GM21360 (cell line): ENCODE data around the gene CNOT1.
"Not testable (repeated sequence)": the region's sequence is repeated elsewhere in the genome, so short reads cannot be mapped to it uniquely, and the experiment has no call there.

Experiments used
- ATAC-seq: cut with Tn5 transposase; IDR thresholded peaks from one replicate; pipeline ENCODE4 v1.9.1; 2021; ENCODE audit warnings: mild to moderate bottlenecking, moderate library complexity; ENCODE audit not compliant: unreplicated experiment

CNOT1 gene

DNA sequence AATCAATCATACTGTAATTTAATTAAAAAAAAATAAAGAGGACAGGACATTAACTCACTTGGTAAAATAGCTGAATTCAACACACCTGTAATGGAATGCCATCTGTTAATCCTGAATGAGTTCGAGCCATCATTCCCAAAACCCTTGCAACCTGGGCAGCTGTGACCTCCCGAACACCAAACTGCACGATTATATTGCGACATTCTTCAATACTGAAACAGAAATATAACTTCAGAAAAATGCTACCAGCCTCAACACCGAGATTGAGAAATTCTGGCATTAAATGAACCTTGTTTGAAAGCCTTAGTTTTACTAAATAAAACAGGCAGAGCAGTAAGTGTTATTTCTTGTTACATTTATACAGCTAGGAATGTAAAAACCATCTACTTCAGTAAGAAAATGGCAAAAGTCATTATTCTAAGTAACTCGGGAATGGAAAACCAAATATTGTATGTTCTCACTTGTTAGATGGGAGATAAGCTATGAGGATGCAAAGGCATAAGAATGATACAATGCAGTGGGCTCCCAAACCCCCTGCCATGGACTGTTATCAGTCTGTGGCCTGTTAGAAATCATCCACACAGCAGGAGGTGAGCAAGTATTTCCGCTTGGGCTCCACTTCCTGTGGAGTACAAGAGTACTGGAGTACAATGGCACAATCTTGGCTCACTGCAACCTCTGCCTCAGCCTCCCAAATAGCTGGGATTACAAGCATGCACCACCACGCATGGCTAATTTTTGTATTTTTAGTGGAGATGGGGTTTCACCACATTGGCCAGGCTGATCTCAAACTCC is 46.5 kb downstream of the CNOT1 start:
- no peak for ATAC-seq

DNA sequence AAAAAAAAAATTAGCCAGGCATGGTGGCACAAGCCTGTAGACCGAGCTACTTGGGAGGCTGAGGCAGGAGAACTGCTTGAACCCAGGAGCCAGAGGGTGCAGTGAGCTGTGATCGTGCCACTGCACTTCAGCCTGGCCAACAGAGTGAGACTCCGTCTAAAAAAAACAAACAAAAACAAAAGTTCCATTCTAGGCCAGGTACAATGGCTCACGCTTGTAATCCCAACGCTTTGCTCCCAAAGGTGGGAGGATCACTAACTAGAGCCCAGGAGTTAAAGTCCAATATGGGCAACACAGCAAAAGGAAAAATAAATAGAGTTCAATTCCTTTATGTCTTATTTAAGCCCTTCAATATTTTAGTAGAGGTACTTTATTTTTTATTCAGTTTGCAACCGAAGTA is 47.5 kb downstream of the CNOT1 start:
- no peak for ATAC-seq

DNA sequence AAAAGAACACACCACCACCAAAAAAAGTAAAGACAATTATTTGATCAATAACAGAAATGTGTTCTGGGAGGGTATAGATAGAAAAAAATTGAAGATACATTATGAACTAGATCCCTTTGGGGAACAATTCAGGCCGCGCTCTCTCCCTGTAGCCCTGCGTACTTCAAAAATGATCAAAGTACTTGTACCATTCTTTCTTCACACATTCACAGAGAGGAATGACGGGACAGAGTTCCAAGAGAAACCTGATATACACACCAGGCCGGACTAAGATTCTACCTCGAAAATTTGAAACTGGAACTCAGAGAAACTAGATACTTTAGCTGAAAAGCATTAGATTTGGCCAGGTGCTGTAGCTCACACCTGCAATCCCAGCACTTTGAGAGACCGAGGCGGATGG is 50.0 kb downstream of the CNOT1 start:
- ATAC-seq: no peak

DNA sequence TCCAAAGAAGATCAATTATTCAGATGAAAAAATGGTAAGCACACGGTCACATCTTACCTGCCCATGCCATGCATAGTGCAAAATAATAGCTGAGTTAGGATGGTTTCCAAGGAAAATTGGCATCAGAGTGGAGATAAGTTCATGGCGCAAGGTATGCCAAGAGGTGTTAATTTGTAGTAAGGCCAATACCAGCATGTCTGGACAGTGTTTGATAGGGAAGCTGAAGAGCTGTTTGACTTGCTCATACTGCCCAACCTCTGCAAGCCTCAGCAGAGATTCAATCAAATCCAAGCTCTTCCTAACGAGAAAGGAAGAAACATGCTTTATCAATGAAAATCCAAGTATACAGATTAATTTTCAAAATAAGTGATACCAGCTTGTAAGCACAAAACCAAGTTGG is 51.0 kb downstream of the CNOT1 start:
- ATAC-seq: no peak

DNA sequence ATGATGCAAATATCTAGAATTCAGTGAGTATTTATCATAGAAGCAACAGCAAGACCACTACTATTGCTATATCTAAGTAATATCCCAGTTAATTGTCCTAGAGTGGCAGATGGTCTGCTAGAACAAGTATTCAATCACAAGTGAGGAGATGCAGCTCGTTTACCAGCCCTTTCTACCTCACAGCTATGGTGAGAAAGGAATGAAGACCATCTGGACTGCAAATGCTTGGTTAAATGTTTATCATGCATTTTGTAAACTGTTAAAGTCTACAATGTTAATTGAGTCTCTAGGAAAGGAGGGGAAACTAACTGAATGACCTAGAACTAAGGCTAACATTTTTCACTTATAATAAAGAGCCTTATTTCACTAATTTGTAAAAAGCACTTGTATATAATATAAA is 52.5 kb downstream of the CNOT1 start:
- ATAC-seq: no peak

DNA sequence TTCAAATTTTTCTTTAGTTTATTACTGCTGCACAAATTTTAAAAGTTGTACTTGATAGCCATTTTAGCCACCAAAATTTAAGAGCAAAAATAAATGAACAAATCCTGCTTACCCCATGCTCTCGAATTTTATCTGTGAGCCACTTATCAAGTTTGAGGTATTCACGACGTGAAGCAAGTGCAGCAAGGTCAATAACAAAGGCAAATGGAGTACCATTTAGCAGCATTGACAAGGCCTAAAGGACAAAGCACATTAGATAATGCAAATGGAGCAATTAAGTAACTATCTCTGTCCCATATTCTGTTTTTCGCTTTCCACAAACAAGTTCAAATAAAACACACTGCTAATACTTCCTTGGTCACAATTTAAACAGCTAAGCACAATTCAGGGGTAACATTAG is 54.7 kb downstream of the CNOT1 start:
- no peak for ATAC-seq

DNA sequence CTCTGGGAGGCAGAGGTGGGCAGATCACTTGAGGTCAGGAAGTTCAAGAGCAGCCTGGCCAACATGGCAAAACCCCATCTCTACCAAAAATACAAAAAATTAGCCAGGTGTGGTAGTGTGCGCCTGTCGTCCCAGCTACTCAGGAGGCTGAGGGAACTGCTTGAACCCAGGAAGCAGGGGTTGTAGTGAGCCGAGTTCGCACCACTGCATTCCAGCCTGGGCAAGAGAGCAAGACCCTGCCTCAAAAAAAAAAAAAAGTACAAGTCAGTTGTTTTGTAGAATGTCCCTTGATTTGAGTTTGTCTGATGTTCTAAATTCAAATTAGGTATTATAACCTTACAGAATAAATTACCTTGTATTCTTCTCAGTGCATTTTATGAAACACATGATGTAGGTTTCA is 63.9 kb downstream of the CNOT1 start:
- not testable (repeated sequence) for ATAC-seq

DNA sequence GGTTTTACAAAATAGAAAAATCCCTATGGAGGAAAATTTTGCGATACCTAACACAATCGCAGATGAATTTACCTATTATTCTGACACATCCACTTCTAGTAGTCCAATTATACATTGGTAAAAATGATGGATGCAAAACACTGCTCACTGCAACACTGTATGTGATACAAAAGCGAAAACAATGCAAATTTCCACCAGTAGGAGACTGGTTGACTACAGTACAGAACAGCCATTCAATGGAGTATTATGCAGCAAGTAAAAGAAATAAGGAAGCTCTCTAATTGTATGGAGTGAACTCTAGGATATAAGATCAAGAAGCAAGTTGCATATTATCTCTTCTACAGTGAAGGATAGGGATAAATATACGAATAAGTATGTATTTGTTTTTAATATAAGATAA is 65.9 kb downstream of the CNOT1 start:
- no peak for ATAC-seq

DNA sequence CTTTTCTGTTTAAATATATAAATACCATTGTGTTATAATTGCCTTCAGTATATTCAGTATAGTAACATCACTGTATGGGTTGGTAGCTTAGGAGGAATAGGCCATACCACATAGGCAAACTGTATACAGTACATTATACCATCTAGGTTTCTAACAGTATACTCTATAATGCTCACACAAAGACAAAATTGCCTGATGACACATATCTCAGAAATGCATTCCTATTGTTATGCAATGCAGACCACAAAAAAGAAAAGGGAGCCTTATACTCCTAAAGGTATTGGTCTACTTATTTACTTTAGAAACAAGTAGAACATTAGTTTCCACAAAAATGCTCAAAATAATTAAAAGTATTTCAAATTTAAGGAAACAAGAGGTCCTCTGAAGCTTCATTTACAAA is 66.4 kb downstream of the CNOT1 start:
- ATAC-seq: no peak

DNA sequence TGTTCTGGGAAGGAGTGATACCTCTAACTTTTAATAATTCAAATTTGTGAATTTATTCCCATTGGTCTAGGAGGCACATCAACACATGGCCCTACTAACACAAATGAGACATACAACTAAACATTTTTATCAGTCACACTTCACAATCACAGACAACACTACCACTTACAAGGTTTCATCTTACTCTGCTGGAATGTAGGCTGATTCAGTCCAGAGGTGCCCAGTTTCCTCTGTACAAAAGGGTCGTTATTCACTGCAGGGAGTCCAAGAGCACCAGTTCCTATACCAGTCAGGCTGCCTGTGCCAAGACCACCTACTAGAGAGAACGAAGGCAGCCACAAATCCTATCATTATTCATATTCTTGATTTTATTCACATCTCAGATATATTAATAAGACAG is 72.9 kb downstream of the CNOT1 start:
- no peak for ATAC-seq

DNA sequence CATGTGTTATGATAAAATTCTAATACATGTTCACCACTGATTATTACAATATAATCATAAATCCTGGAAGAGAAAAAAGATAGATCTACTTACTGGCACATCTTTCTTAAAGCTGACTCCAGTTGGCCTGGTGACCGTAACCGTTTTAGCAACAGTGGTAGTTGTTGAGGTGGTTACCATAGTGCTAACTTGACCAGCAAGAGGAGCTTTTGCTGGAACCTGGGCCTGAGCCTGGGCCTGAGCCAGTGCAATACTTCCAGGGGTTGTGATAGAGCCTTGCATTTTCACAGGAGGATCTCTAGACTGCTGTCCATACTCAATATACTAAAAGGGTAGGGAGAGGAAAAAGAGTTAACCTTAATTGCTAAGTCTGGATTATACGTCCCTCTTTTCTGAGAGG is 78.1 kb downstream of the CNOT1 start:
- ATAC-seq: no peak

DNA sequence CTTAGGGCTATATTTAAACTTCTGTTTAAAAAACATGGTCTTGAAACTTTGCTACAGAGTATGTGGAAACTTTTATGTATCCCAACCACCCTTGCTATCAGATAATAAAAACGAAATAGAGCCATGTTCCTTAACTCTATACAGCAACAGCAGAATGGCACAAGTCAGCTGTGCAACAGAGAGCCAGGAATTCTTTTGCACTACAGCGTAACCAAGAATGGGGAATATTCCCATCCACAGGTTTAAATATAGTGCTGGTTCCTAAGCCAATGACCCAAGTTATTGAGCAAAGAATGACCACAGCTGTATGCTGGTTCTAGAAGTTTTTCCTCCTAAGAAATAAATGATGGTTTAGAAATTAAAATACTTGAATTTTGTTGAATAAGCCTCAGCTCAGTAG is 81.2 kb downstream of the CNOT1 start:
- no peak for ATAC-seq

DNA sequence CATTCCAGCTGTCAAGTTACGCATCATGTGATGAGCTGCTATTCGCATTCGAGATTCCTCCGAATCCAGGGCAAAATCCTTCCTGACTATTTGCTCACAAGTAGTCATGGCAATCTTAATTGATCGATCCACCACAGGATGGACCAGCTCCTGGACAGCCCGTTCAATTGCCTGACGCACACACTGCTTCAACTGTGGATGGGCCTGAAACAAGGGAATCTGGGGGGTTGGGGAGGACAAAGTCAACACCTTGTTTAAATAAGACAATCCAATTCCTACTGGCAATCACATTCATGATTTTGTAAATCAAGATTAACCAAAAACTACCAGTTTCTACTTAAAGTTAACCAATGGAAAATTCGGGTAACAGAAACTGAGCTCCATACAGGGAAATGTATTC is 85.9 kb downstream of the CNOT1 start:
- ATAC-seq: no peak

DNA sequence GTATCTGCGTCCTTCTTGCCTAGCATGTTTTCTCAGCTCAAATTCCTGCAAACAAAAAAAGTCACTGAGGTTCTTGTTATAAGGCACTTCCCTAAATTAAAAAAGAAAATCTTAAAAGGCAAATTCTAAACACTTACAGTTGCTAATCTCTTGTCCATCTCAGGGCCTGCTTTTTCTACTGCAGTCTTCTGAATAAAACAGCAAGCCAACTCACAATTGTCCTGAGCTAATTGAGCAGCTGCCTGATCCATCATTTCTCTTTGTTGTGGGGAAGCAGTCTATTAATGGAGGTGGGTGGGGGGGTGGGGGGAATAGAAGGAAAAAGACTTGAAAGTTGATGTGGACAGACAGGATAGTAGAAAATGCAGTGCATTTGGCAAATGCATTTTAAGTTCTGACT is 87.3 kb downstream of the CNOT1 start:
- no peak for ATAC-seq

DNA sequence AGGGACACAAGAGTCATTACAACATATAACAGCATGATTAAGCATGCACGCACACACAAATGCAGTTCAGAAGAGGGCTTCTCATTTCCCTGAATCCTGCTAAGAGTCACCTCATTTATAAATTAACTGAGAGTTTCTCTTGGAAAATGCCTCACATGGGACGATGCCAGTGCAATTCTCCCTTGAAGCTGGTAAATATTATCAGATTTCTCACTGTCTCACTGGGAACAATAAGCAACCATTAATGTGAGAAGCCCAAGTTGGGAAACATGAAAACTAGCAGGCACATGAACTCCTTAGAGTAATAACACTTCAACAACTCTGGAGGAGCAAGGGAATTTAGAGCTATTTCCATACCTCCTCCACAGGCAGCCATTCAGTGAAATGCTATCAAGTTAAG is 87.9 kb downstream of the CNOT1 start:
- ATAC-seq: no peak

DNA sequence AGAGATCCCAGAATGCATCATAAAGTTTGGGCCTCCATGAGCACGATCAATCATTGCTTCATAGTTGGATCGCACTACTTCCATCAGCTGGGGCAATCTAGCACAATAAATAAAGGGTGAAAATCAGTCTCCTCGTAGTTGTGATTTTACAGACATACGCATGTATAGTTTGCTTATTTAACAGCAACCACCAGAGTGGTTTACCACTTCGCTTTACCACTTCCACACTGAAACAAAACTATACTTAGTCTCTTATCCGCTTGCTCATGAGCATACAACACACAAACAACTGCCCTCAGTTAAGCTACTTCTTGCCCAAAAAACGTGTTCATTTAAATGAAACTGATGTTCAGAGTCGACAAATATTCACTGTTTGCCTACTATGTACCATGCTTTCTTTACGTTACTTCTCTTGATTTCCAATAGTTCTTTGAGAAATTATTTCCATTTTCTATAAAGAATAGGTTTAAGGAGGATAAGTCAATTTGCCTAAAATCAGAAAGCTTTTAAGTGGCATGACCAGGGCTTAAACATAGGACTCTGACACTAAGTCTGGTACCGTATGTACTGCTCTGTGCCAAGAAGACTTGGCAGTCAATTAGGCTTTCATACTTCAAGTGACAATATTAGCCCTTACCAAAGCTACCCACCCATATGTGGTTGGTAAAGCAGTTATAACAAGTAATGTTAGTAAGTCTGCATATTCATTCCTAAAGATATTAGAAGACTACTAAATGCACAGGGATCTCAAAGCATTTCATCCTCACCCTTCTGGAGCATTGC is 92.3 kb downstream of the CNOT1 start:
- ATAC-seq: no peak

DNA sequence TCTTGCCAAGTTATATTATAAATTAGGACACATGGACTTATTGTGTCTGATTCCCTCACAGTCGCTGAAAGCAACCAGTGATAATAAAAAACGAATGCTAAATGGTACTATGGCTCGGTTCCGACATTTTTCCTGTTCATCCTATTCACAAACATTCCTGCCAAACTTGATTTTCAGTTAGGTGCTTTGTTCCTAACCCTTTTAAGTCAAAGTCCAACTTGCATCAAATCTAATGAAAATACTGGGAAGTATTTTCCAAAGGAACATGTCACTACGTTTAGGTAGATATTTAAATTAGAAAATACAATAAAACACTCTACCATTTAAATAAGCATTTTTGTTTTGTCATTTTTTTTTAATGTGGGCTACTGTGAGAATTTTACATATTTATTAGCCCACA is 93.3 kb downstream of the CNOT1 start:
- ATAC-seq: no peak

DNA sequence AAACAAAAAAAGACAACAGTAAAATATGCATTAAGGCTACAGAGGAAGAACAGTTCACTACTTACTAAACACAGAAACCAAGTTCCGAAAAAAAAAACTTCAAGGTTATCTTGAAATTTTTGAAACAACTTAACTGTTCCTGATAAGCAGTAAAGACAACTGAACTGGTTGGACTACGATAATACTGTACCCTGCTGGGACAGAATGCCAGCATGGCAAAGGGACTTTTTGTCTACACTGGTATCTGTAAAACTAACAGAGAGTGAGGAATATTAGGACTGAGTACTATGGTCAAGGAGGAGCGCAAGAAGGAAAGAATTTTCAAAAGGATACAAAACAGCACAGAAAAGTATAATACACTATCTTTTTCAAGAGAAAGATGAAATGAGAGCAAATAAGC is 94.5 kb downstream of the CNOT1 start:
- no peak for ATAC-seq

DNA sequence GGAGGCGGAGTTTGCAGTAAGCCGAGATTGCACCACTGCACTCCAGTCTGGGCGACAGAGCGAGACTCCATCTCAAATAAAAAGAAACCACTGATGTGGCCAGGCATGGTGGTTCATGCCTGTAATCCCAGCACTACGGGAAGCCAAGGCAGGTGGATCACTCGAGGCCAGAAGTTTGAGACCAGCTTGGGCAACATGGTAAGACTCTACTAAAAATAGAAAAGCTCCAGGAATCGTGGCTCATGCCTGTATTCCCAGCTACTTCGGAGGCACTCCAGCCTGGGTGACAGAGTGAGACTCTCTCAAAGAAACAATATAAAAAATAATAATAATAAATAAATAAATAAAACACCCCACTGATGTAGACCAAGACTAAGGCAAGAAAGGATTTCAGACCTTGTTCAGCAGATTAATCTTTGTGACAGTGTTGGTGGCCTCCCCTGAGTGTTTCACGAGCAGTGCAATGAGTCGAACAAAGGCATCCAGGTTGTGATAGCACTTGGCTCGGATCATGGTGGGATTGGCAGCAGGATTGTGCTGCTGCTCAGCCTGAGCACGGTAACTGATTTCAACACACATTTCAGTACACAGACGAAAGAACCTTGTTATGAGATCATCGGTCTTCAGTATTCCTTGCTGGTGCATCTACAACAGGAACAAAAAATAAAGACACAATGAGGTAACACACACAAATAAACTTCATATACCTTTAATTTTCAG is 95.7 kb downstream of the CNOT1 start:
- no peak for ATAC-seq

DNA sequence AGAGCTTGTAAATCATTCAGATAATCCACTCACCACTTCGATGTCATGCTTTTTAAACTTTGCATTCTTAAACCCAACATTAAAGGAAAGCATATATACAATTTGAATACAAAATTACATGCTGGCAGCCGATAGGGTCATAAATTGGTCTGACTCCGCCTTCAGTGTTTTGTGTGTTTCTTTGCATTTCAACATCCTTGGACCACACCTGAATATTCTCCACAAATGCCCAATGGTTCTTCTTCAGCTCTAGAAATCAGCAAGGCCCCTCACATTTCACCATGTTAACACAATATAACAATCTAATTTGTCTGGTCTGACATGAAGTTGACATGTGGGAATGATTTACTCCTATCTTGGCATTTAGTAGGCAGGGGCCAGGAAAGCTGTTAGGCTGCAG is 97.2 kb downstream of the CNOT1 start:
- no peak for ATAC-seq

DNA sequence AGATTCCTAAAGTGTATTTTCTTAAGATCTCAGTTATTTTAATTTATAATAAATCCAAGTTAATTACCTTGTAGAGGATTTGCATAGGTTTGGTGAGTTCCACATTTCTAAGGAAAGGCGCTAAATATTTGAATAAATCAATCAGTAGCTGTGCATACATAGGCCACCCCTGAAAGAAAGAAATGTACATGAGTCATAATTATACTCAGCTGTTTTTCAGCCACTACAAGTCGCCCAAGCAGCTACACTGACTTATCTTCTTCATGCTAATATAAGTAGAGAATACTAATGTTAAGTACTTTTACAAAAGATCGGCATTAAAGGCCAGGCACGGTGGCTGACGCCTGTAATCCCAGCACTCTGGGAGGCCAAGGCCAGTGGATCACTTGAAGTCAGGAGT is 99.4 kb downstream of the CNOT1 start:
- no peak for ATAC-seq

DNA sequence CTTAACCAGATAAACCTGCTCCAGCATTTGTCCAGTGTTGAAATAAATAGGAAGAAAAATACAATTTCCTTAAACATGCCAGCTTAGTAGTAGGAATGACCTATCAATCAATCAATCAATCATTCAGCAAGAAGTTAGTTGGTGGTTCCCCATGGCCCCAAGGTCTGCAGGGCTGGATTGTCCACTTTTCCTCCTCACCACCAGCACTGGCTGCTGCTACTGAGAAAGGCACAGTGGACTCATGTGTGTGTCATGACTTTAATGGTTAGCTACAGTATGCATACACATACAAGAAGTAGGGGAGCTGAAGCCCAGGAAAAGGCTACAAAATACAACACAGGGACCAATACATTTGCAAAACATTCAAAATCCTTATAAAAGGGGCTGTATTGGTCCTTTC is 109.9 kb downstream of the CNOT1 start:
- no peak for ATAC-seq
